Thymus (tissue), 11 donors: ENCODE data around the gene JAM3. TPM values are rescaled to one million over a fixed set of nuclear protein-coding genes. Genes with fewer than 3 reads are reported as not detected.

Experiments
- DNase-seq, 9 donors: peaks; one replicate each; pipeline ENCODE4 v3.0.0-alpha.2; 2013; ENCODE audit warnings: low spot score in 9 of 9, low read depth in 6 of 9, missing footprints in 1 of 9
- H3K27ac ChIP-seq, 2 donors: one replicate each; pipeline ENCODE4 v1.5.1; 2013; ENCODE audit warnings: control low read depth in 1 of 2, low read depth in 1 of 2, low read length in 1 of 2, mild to moderate bottlenecking in 1 of 2, moderate library complexity in 1 of 2
- H3K27me3 ChIP-seq, 2 donors: one replicate each; pipeline ENCODE4 v1.5.1; 2013; ENCODE audit warnings: low read length in 1 of 2; ENCODE audit not compliant: control insufficient read depth in 2 of 2, insufficient read depth in 1 of 2
- H3K36me3 ChIP-seq, 2 donors: one replicate each; pipeline ENCODE4 v1.5.1; 2013; ENCODE audit warnings: low read length in 1 of 2, mild to moderate bottlenecking in 1 of 2, moderate library complexity in 1 of 2; ENCODE audit not compliant: control insufficient read depth in 2 of 2, insufficient read depth in 2 of 2
- H3K4me1 ChIP-seq, 2 donors: one replicate each; pipeline ENCODE4 v1.5.1; 2013; ENCODE audit warnings: low read length in 2 of 2; ENCODE audit not compliant: control insufficient read depth in 2 of 2, insufficient read depth in 2 of 2
- H3K4me3 ChIP-seq, 2 donors: one replicate each; pipeline ENCODE4 v1.5.1; 2013; ENCODE audit warnings: low read length in 2 of 2, control low read depth in 1 of 2, mild to moderate bottlenecking in 1 of 2
- H3K9me3 ChIP-seq, 2 donors: one replicate each; pipeline ENCODE4 v1.5.1; 2013; ENCODE audit warnings: low read length in 1 of 2, mild to moderate bottlenecking in 1 of 2; ENCODE audit not compliant: control insufficient read depth in 2 of 2, insufficient read depth in 1 of 2
- WGBS: extraction: QIAGEN DNeasy Blood & Tissue Kit; methylation state at CpG from one replicate; pipeline ENCODE4 v1.1.7; 2013; 5-methylcytosine and 5-hydroxymethylcytosine counted together
- polyA plus RNA-seq: library from polyadenylated mRNA; stranded (reverse); fragments of 200-250 nt; gene quantifications from one replicate; pipeline ENCODE4 v1.2.3, GENCODE V29; 2013
- total RNA-seq: library from RNA; stranded (reverse); fragments of 120-200 nt; gene quantifications from one replicate; pipeline ENCODE4 v1.2.4, GENCODE V29; 2013
- donor health status: healthy.

Gene JAM3
- total and polyA plus RNA-seq, 2 donors: 15.8 to 19.3 TPM

DNA sequence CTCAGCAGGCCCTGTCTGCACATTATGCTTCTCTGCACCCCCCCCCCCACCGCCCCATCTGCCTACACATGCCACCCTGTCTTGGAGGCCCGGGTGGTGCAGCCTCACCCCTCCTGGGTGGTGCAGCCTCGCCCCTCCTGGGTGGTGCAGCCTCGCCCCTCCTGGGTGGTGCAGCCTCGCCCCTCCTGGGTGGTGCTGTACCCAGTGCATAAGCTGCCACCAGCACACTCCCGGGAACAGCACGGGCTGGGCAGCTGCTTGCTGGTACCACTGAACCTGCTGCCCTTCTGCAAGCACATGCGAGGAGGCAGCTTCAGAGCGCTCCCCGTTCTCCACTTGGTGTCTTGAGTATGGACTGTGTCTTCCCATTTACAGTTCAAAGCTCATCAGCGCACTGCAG lies 85.6 kb downstream of the JAM3 start:
- no peaks in the 10 kb centered on the region for H3K4me1 ChIP-seq
- no peaks in the 10 kb centered on the region for H3K27me3 ChIP-seq
- WGBS: 96% methylated on average over 11 of the region's 11 CpGs
- H3K36me3 ChIP-seq: peaks cover 71 to 75% of the 10 kb centered on the region in 2 donors
- H3K4me3 ChIP-seq: no peak overlapping the region
- no peak for DNase-seq
- H3K27ac ChIP-seq: no peak overlapping the region
- H3K9me3 ChIP-seq: no peaks in the 10 kb centered on the region

DNA sequence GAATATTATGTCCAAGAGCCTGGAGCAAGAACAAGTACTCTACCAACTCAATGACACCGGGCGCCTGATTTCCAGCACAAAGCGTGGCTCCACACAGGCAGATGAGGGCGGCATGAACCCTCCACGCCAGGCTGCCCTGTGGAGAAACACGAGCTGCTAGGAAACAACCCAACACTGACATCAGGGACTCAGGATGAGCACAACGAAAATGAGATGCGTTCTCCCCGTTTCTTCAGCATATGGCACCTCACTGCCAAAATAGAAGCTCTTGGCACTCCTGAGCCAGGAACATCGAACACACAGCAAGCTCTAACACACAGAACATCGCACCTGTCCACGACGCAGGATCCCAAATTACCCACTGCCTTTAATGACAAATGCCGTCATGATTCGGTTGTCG lies 86.6 kb downstream of the JAM3 start:
- peaks cover 73 to 79% of the 10 kb centered on the region in 2 donors for H3K36me3 ChIP-seq
- no peak for DNase-seq
- WGBS: 94% methylated on average over 16 of the region's 16 CpGs

DNA sequence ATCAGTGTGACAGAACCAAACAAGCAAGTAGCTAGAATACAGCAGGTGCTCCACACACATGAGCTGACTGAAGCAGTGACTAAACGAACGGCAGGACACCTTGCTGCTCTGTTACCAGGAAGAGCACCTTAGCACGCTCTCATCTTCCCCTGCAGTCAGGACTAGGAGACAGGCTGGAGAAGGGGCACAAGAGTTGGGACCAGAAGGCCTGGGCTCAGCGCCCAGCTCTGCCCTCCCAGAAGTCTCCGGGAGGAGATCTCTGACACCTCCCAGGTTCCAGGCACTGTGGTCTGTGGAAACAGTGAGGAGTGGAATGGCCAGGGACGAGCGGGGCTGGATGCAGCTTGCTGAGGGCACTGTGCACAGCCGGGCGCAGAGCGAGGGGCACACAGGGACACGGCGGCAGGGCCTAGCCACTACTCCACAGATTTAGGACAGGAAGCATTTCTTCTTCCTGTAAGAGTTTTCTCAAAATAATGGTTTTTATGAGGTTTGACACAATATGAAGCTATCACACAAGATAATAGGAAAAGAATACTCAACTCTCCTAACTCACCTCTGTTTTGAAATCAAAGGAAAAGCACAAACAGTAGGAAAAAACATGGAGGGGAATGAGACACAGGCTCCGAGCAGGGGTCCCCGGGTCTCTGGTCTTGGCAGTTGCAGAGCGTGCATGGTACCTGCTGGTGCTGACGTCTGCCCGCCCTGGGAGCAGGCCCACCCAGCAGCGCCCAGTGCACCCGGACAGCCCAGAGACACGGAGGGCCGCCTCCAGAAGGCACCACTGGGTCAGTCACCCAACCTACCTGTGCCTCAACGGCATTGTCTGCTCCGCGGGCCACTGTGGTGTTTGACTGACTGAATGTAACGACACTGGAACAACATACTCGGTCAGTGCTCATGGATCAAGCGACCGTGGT lies 87.3 kb downstream of the JAM3 start:
- no peaks in the 10 kb centered on the region for H3K4me1 ChIP-seq
- no peaks in the 10 kb centered on the region for H3K9me3 ChIP-seq
- H3K36me3 ChIP-seq: peaks cover 71 to 79% of the 10 kb centered on the region in 2 donors
- no peaks in the 10 kb centered on the region for H3K27me3 ChIP-seq
- no peak overlapping the region for H3K27ac ChIP-seq
- DNase-seq: no peak
- H3K4me3 ChIP-seq: no peak overlapping the region
- WGBS: 99% methylated on average over 28 of the region's 28 CpGs

More for the DNA sequence above, 86.6 kb downstream of the JAM3 start:
- H3K27ac ChIP-seq: no peak overlapping the region
- H3K27me3 ChIP-seq: no peaks in the 10 kb centered on the region
- H3K4me3 ChIP-seq: no peak overlapping the region
- H3K4me1 ChIP-seq: no peaks in the 10 kb centered on the region
- no peaks in the 10 kb centered on the region for H3K9me3 ChIP-seq

DNA sequence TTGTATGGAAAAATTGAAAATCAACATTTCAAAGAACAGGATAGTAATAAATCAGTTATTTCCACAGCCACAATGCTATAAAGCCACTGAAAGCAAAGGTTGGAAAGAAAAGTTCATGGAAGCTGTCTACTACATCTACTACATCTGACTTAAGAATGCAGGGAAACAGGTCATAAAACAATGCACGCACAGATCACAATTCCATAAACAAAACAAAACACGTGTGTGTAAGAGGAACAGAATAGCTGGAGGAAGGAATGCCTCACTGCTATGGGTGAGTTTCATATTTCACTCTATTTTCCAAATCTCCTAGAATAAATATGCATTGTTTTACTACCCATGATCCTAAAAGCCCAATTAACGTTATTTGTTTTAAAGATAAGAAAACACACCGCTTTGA lies 88.6 kb downstream of the JAM3 start:
- DNase-seq: no peak
- H3K36me3 ChIP-seq: peaks cover 68 to 81% of the 10 kb centered on the region in 2 donors
- no peak overlapping the region for H3K27ac ChIP-seq
- no peaks in the 10 kb centered on the region for H3K9me3 ChIP-seq
- no peaks in the 10 kb centered on the region for H3K4me1 ChIP-seq
- H3K4me3 ChIP-seq: no peak overlapping the region
- WGBS: 94% methylated on average over 4 of the region's 4 CpGs
- H3K27me3 ChIP-seq: no peaks in the 10 kb centered on the region

DNA sequence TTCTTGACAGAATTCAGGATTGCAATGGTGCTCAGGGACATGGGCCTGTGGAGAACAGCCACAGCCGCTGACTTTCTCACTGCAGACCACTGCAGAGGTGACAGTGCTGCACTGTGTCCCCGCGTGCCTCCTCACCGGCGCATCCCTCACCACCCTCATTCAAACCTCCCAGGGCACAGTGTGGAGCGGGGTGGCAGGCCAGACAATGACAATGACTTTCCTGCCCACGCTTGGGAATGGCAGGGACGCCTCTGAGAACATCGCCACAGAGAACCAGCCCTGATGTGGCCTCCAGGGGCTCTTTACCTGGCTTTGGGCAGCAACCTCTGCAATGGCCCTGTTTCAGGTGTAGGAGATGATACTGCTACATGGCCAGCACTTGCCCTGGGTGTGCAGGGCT lies 89.2 kb downstream of the JAM3 start:
- DNase-seq: no peak
- no peaks in the 10 kb centered on the region for H3K27me3 ChIP-seq
- H3K4me1 ChIP-seq: no peaks in the 10 kb centered on the region
- H3K36me3 ChIP-seq: peaks cover 68 to 80% of the 10 kb centered on the region in 2 donors
- no peak overlapping the region for H3K4me3 ChIP-seq
- no peaks in the 10 kb centered on the region for H3K9me3 ChIP-seq
- no peak overlapping the region for H3K27ac ChIP-seq
- 98% methylated on average over 9 of the region's 9 CpGs for WGBS

DNA sequence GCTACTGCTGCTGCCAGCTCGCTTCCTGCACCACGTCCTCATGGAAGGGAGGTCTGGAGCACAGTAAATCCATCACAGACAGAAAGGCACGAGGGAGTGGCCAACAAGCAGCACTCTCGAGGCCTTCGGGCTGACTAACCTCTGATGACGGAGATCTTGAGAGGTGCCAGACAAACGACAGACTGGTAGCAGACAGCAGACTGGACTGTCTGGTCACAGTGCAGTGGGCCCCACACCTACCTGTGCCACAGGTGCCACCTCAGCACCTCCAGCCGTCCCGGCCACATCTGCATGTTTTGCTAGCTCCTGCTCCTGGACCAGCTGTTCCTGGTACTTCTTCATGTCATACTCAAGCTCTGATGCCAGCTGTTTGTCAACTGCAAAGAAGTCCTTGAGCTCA lies 90.8 kb downstream of the JAM3 start:
- peaks cover 59 to 81% of the 10 kb centered on the region in 2 donors for H3K36me3 ChIP-seq

DNA sequence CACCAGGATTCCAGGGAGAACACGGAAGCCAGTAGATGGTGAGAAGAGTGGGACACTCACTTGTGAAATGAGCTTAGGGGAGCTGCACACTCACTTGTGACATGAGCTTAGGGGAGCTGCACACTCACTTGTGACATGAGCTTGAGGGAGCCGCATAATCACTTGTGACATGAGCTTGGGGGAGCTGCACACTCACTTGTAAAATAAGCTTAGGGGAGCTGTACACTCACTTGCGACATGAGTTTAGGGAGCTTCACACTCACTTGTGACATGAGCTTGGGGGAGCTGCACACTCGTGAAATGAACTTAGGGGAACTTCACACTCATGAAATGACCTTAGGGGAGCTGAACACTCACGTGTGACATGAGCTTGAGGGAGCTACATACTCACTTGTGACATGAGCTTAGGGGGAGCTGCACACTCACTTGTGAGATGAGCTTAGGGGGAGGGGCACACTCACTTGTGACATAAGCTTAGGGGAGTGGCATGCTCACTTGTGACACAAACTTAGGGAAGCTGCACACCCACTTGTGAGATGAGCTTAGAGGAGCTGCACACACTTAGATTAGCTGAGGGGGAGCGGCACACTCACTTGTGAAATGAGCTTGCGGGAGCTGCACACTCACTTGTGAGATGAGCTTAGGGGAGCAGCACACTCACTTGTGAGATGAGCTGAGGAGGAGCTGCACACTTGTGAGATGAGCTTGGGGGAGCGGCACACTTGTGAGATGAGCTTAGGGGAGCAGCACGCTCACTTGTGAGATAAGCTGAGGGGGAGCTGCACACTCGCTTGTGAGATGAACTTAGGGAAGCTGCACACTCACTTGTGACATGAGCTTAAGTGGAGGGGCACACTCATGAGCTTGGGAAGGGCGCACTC lies 95.9 kb downstream of the JAM3 start:
- H3K4me1 ChIP-seq: no peaks in the 10 kb centered on the region
- 93% methylated on average over 11 of the region's 11 CpGs for WGBS

More for the DNA sequence above, 90.8 kb downstream of the JAM3 start:
- no peaks in the 10 kb centered on the region for H3K4me1 ChIP-seq
- H3K9me3 ChIP-seq: no peaks in the 10 kb centered on the region
- H3K27ac ChIP-seq: no peak overlapping the region
- no peak for DNase-seq
- H3K27me3 ChIP-seq: no peaks in the 10 kb centered on the region
- 99% methylated on average over 9 of the region's 9 CpGs for WGBS
- no peak overlapping the region for H3K4me3 ChIP-seq

DNA sequence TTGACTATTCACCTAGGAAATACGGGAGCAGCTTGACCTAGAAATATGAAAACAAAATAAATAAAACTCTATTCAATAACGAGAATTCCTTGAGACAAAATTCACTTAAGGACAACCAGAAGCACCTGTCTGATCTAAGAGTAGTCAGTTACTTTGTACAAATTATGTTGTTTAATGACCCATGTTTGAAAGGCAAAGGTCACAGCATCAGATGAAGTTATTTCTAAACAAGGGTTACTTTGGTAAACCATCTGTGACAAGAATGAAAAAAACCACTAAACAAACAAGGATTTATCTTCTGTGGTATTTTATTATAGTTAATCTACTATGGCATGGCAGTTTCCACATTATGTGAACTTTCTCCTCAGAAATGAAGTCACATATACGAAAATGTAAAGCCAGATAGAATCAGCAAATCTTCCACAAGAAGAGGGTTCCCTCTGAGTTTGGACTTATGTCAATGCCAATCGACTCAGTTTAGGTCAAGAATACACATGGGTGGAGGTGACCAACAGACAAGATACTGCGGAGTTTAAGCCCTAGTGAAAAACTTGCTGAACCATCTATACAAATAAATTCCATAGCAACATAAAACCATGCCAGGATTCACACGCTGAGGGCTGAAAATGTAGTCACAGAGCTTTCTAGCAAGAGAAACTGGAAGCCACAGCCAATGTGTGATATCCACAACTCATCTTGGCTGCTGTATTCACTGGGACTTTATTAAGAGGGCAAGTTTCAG lies 101.5 kb downstream of the JAM3 start:
- Histone ChIP-seq H3K36me3 (peaks cover 60 to 66% of the 10 kb centered on the region in 2 donors), H3K9me3 (no peaks in the 10 kb centered on the region), H3K27ac (no peak overlapping the region), H3K27me3 (no peaks in the 10 kb centered on the region), H3K4me1 (no peaks in the 10 kb centered on the region), H3K4me3 (no peak overlapping the region)
- DNase-seq: no peak
- 98% methylated on average over 6 of the region's 6 CpGs for WGBS

More for the DNA sequence above, 95.9 kb downstream of the JAM3 start:
- Histone ChIP-seq H3K4me3 (no peak overlapping the region), H3K27me3 (no peaks in the 10 kb centered on the region), H3K27ac (no peak overlapping the region), H3K9me3 (peaks cover 0 to 5% of the 10 kb centered on the region in 2 donors), H3K36me3 (peaks cover 61 to 68% of the 10 kb centered on the region in 2 donors)
- DNase-seq: no peak
